Small intestine (tissue), 7 donors: ENCODE measurements around the gene CARS1. TPM values are rescaled to one million over a fixed set of nuclear protein-coding genes. Genes with fewer than 3 reads are reported as not detected.

ENCODE experiments used
- DNase-seq, 2 donors: peaks; one replicate each; pipeline versions ENCODE4 v3.0.0 to v3.0.0-alpha.2; 2013
- FAIRE-seq: peaks from 2 replicates; lab custom pipeline; 2012; peaks lifted over from hg19 to GRCh38; lab: Jason Lieb, UNC
- H3K27ac ChIP-seq, 3 donors: one replicate each; pipeline ENCODE4 v1.5.1; 2013; ENCODE audit warnings: low read length in 2 of 3, mild to moderate bottlenecking in 2 of 3, control low read depth in 1 of 3, inconsistent platforms in 1 of 3, low read depth in 1 of 3, moderate library complexity in 1 of 3
- H3K27me3 ChIP-seq, 3 donors: one replicate each; pipeline ENCODE4 v1.6.1; 2013; ENCODE audit warnings: low read length in 3 of 3, inconsistent platforms in 1 of 3; ENCODE audit not compliant: control insufficient read depth in 3 of 3, insufficient read depth in 3 of 3
- H3K36me3 ChIP-seq, 3 donors: one replicate each; pipeline ENCODE4 v1.6.1; 2013; ENCODE audit warnings: low read length in 3 of 3, inconsistent platforms in 1 of 3, low read depth in 1 of 3, mild to moderate bottlenecking in 1 of 3, moderate library complexity in 1 of 3; ENCODE audit not compliant: control insufficient read depth in 3 of 3, insufficient read depth in 2 of 3
- H3K4me1 ChIP-seq, 3 donors: one replicate each; pipeline ENCODE4 v1.6.1; 2013; ENCODE audit warnings: low read length in 2 of 3, inconsistent platforms in 1 of 3, low read depth in 1 of 3, mild to moderate bottlenecking in 1 of 3, moderate library complexity in 1 of 3; ENCODE audit not compliant: control insufficient read depth in 3 of 3, insufficient read depth in 2 of 3
- H3K4me3 ChIP-seq, 3 donors: one replicate each; pipeline ENCODE4 v1.5.1; 2013; ENCODE audit warnings: low read length in 3 of 3, control low read depth in 1 of 3, inconsistent platforms in 1 of 3, low read depth in 1 of 3, mild to moderate bottlenecking in 1 of 3, moderate library complexity in 1 of 3
- H3K9me3 ChIP-seq, 2 donors: one replicate each; pipeline ENCODE4 v1.6.1; 2013; ENCODE audit warnings: low read depth in 1 of 2, low read length in 1 of 2; ENCODE audit not compliant: control insufficient read depth in 2 of 2, insufficient read depth in 1 of 2
- whole genome bisulfite sequencing, 3 donors: extraction: QIAGEN DNeasy Blood & Tissue Kit; methylation state at CpG; one replicate each; pipeline ENCODE4 v1.1.7; 2013; 5-methylcytosine and 5-hydroxymethylcytosine counted together
- polyA plus RNA-seq, 4 donors: library from polyadenylated mRNA; stranded (reverse) in 3 of 4; unstranded in 1 of 4; fragments of 200-250 nt in 3 of 4; fragments of 120-200 nt in 1 of 4; gene quantifications; one replicate each; pipeline versions ENCODE4 v1.2.1 to v1.2.3, GENCODE V29; 2013
- donor health status: healthy with polysubstance abuse.
- donor health status: control.
- donor health status: control.
- donor health status: Bipolar disorder and iron deficiency.
- donor health status: healthy.

The CARS1 gene
- polyA plus RNA-seq, 4 donors: 36.0 to 69.8 (median 42.9) TPM

DNA sequence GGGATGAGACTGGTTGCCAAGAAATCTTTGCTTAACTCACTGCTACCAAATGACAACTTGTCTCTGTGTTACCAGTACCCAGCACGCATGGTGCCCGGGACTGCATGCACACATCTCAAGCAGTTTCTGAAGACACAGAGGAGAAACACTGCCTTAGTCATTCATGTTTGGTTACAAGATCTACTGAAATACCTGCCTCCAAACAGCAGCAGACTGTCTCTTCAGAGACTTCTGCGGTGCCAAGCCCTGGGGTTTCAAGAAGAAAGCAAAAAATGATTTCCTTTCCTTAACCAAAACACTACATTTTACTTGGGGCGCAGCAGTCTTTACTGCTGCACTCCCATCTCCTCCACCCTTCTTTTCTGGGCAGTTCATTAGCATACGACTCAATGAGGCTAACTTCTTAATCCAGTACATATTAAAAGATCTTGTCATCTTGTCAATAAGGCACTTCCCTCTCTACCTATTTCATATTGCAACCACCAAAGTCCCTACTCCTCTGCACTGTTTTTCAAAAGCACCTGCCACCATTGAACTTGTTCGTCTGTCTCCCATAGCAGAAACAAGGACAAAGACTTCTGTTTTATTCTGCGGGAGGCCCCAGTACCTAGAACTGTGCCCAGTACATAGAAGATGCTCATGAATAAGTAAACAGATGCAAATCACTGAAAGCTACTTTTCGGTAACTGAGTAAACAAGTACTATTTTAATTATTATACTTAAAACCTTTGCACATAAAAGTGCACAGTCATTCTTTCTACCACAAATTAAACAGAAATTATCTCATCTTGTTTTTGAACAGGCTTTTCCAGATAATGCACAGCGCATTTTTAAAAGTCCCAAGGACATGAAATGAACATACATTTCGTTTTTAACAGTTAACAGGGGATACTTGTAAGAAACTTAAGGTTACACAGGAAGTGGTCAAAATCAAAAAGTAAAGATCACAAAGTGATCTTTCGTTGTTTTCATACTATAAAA lies 69.1 kb downstream of the CARS1 start:
- DNase-seq (peak; percentile 14 to 16), FAIRE-seq (no peak)
- Histone ChIP-seq H3K27ac (peak overlapping the region; percentile 53 to 99 (median 85)), H3K9me3 (no peaks in the 10 kb centered on the region), H3K36me3 (peaks cover 0 to 22% (median 0%) of the 10 kb centered on the region in 3 donors), H3K4me1 (peaks cover 0 to 13% (median 7%) of the 10 kb centered on the region in 3 donors), H3K27me3 (no peaks in the 10 kb centered on the region), H3K4me3 (peak overlapping the region in 2 of 3 donors; percentile 4 to 73)
- 17 to 30% (median 17%) methylated on average over 11 of the region's 11 CpGs for WGBS, 3 donors

DNA sequence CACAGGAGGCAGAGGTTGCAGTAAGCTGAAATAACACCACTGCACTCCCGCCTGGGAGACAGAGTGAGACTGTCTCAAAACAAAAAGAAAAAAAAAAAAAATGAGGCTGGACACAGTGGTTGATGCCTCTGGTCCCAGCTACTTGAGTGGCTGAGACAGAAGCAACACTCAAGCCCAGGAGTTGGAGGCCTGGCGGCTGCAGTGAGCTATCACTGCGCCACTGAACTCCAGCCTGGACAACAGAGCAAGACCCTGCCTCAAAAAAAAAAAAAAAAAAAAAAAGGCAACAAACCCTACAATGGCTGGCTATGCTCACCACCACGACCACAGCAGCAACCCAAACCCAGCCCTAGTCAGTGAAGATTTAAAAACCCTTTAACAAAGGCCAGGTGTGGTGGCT lies 73.3 kb downstream of the CARS1 start:
- 89 to 100% (median 90%) methylated on average over 4 of the region's 4 CpGs for WGBS, 3 donors
- Histone ChIP-seq H3K4me1 (peaks cover 0 to 9% (median 8%) of the 10 kb centered on the region in 3 donors), H3K27ac (no peak overlapping the region), H3K4me3 (no peak overlapping the region), H3K9me3 (no peaks in the 10 kb centered on the region), H3K36me3 (peaks cover 0 to 33% (median under 1%) of the 10 kb centered on the region in 3 donors), H3K27me3 (no peaks in the 10 kb centered on the region)
- FAIRE-seq: no peak
- DNase-seq: no peak

DNA sequence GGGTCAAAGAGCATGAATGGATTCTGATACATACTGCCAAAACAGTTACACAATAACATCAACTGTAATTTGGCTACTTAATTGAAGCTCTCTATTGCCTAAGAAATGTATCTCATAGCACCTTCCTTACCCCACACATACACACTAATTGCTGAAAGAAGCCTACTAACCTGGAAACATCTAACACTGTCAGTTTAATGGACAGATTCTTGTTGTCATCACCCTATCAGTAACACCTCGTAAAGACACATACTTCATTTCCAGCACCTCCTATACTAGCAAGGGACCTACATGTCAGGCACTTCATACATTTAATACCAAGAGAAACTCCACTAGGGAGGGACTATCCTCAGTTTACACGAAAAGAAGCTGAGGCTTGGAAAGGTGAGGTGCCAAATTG lies 75.0 kb downstream of the CARS1 start:
- FAIRE-seq: no peak
- no peak overlapping the region for H3K27ac ChIP-seq
- no peak for DNase-seq
- H3K9me3 ChIP-seq: no peaks in the 10 kb centered on the region
- H3K36me3 ChIP-seq: peaks cover 0 to 32% (median 8%) of the 10 kb centered on the region in 3 donors
- peaks cover 0 to 4% (median 0%) of the 10 kb centered on the region in 3 donors for H3K4me1 ChIP-seq
- H3K27me3 ChIP-seq: no peaks in the 10 kb centered on the region
- WGBS, 3 donors: 30 to 61% (median 34%) methylated on average over 2 of the region's 2 CpGs
- H3K4me3 ChIP-seq: no peak overlapping the region

DNA sequence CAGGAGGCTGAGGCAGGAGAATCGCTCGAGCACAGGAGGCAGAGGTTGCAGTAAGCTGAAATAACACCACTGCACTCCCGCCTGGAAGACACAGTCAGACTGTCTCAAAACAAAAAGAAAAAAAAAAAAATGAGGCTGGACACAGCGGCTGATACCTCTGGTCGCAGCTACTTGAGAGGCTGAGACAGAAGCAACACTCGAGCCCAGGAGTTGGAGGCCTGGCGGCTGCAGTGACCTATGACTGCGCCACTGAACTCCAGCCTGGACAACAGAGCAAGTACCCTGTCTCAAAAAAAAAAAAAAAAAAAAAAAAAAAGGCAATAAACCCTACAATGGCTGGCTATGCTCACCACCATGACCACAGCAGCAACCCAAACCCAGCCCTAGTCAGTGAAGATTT lies 76.1 kb downstream of the CARS1 start:
- H3K27ac ChIP-seq: no peak overlapping the region
- no peaks in the 10 kb centered on the region for H3K27me3 ChIP-seq
- no peak for FAIRE-seq
- H3K36me3 ChIP-seq: peaks cover 0 to 35% (median 18%) of the 10 kb centered on the region in 3 donors
- H3K9me3 ChIP-seq: no peaks in the 10 kb centered on the region
- WGBS, 3 donors: 89 to 92% (median 90%) methylated on average over 8 of the region's 8 CpGs
- H3K4me1 ChIP-seq: peaks cover 0 to 2% (median 0%) of the 10 kb centered on the region in 3 donors
- H3K4me3 ChIP-seq: no peak overlapping the region
- no peak for DNase-seq

DNA sequence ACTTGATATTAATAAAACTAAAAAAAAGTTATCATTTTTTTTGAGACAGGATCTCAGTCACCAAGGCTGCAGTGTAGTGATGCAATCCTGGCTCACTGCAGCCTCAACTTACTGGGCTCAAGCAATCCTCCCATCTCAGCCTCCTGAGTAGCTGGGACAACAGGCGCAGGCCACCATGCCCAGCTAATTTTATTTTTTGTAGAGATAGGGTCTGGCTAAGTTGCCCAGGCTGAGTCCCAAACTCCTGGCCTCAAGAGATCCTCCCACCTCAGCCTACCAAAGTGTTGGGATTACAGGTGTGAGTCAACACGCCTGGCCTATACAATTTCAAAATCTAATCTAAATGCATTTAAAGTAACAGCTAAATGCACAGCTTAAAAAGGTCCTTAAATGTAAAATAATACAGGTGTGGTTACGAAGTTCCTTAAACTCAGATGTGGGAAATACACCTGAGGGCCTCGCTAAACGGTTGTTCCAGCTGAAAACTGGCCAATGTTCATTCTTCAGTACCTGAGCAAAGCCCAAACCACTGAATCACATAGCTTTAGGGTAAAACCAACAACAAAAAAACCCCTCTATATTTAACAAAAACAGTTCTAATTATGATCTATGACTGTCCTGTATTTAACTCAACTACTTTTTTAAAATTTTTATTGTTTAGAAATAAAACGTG lies 76.9 kb downstream of the CARS1 start:
- Histone ChIP-seq H3K36me3 (peaks cover 4 to 38% (median 23%) of the 10 kb centered on the region in 3 donors), H3K9me3 (no peaks in the 10 kb centered on the region), H3K4me1 (peaks cover 0 to 2% (median 0%) of the 10 kb centered on the region in 3 donors), H3K27ac (no peak overlapping the region), H3K4me3 (no peak overlapping the region), H3K27me3 (no peaks in the 10 kb centered on the region)
- no peak for FAIRE-seq
- DNase-seq: no peak
- WGBS, 3 donors: 69 to 75% (median 73%) methylated on average over 6 of the region's 6 CpGs

DNA sequence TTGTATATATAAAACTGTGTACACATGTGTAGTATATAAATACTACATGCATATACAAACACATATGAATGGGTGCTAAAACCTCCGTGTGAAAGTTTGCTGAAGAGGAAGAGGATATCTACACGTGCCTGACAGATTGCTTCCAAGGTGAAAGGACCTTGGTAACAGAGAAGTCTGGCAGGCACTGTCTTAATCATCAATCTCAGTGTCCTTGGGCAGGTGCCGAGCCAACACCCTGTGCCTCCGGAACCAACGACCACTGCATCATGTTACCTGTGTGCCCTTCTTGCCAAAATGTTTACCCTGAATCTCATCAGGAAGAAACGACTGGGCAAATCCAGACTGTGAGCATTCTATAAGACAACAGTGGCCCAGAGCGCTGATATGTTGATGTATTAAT lies 80.1 kb downstream of the CARS1 start:
- Histone ChIP-seq H3K4me3 (no peak overlapping the region), H3K4me1 (no peaks in the 10 kb centered on the region), H3K36me3 (peaks cover 15 to 51% (median 34%) of the 10 kb centered on the region in 3 donors), H3K27me3 (no peaks in the 10 kb centered on the region), H3K9me3 (no peaks in the 10 kb centered on the region), H3K27ac (no peak overlapping the region)
- FAIRE-seq (no peak), DNase-seq (no peak)
- 55 to 68% (median 57%) methylated on average over 7 of the region's 7 CpGs for WGBS, 3 donors

DNA sequence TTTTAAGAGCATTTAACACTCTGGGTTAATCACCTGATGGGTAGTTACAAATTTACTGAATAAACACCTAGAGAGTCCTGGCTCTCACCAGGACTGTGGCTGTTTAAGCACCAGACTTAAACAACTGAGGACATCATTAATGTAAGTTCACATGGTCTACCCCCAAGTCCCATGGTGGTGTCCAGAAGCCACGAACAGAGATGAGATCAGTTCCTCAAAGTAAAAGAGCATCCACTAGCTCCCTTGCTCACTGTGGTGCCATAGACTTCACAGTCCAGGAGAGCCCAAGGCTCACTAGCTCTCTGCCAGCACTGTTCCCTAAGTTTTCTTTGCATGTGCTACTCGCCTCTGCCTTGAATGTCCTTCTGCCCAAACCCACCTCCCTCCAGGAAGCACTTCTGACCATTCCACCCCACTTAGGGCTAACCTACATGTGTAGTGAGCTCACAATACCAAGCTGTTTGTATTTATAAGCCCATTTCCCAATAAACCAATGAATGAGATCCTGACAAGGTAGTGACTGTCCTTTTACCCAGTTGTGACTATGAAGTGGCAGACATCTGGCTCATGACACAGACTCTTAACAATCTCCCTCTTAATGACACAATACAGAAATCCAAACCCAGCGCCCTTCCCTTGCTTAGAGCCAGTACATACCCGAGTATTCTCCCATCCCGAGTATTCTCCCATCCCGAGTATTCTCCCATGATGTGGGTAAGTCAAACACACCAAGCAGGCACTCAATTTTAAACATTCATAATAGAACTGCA lies 80.7 kb downstream of the CARS1 start:
- FAIRE-seq (no peak), DNase-seq (no peak)
- Histone ChIP-seq H3K36me3 (peaks cover 15 to 51% (median 39%) of the 10 kb centered on the region in 3 donors), H3K27ac (no peak overlapping the region), H3K4me1 (no peaks in the 10 kb centered on the region), H3K9me3 (no peaks in the 10 kb centered on the region), H3K27me3 (no peaks in the 10 kb centered on the region), H3K4me3 (no peak overlapping the region)
- WGBS, 3 donors: 81 to 84% (median 82%) methylated on average over 6 of the region's 6 CpGs

DNA sequence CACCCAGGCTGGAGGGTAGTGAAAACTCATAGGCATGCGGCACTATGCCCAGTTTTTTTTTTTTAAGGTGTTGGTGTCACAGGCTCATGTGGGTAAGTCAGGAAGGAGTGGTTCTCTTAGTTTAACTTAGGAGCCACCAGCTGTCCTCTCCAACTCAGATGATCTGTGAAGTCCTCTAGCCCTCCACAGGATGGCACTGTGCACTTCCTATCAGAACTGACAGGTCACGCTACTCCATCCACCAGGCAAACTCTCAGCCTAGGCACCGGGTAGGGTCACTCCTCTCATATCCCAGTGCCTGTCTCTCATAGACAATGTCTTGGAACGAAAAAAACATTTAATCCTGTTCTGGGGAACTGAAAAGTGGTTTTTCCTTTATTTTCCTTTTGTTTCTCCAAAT lies 81.6 kb downstream of the CARS1 start:
- DNase-seq: peak; percentile 34 to 46
- no peaks in the 10 kb centered on the region for H3K9me3 ChIP-seq
- no peak for FAIRE-seq
- H3K4me1 ChIP-seq: no peaks in the 10 kb centered on the region
- peaks cover 20 to 50% (median 43%) of the 10 kb centered on the region in 3 donors for H3K36me3 ChIP-seq
- 89 to 91% (median 89%) methylated on average over 4 of the region's 4 CpGs for WGBS, 3 donors
- H3K4me3 ChIP-seq: no peak overlapping the region
- no peaks in the 10 kb centered on the region for H3K27me3 ChIP-seq
- no peak overlapping the region for H3K27ac ChIP-seq
